Measurements from ENCODE around the gene SKA1.
"Not testable (repeated sequence)": the region's sequence is repeated elsewhere in the genome, so short reads cannot be mapped to it uniquely, and the experiment has no call there.

SKA1 gene

DNA sequence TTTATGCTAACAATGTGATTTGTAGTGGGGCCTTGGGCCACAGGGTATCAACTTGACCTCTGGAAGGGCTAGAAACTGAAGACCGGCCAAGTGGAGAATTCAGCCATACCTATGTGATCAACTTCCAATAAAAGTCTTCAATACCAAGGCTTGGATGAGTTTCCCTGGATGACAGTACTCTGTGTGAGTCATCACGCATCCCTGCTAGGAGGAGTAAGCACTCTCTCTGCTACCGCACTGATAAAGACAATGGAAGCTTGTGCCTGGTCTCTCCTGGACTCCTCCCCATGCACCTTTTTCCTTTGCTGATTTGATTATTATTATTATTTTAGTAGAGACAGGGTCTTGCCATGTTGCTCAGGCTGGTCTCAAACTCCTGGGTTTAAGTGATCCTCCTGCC, 58.1 kb downstream of the SKA1 start:
- DNase-seq (ENCODE audit: extremely low spot score) = no peak
- TF ChIP-seq, protein P1, sequence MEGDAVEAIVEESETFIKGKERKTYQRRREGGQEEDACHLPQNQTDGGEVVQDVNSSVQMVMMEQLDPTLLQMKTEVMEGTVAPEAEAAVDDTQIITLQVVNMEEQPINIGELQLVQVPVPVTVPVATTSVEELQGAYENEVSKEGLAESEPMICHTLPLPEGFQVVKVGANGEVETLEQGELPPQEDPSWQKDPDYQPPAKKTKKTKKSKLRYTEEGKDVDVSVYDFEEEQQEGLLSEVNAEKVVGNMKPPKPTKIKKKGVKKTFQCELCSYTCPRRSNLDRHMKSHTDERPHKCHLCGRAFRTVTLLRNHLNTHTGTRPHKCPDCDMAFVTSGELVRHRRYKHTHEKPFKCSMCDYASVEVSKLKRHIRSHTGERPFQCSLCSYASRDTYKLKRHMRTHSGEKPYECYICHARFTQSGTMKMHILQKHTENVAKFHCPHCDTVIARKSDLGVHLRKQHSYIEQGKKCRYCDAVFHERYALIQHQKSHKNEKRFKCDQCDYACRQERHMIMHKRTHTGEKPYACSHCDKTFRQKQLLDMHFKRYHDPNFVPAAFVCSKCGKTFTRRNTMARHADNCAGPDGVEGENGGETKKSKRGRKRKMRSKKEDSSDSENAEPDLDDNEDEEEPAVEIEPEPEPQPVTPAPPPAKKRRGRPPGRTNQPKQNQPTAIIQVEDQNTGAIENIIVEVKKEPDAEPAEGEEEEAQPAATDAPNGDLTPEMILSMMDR (IDR thresholded peaks at IDR 0.05; ENCODE audit: control extremely low read depth, extremely low read depth, low read depth, missing control alignments) = no peak
- ChIA-PET POLR2A (no interaction called here), CTCF (interaction anchor here (1.0 to 1.5 kb wide), 4 partner anchors 10 to 922 kb away, joined by 3 to 4 read pairs (median 3); no protein-coding TSS in a partner anchor)

DNA sequence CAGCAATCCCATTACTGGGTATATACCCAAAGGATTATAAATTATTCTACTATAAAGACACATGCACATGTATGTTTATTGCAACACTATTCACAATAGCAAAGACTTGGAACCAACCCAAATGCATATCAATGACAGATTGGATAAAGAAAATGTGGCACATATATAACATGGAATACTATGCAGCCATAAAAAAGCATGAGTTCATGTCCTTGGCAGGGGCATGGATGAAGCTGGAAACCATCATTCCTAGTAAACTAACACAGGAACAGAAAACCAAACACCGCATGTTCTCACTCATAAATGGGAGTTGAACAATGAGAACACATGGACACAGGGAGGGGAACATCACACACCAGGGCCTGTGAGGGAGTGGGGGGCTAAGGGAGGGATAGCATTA, 61.9 kb downstream of the SKA1 start:
- CTCF ChIA-PET = not testable (repeated sequence)

DNA sequence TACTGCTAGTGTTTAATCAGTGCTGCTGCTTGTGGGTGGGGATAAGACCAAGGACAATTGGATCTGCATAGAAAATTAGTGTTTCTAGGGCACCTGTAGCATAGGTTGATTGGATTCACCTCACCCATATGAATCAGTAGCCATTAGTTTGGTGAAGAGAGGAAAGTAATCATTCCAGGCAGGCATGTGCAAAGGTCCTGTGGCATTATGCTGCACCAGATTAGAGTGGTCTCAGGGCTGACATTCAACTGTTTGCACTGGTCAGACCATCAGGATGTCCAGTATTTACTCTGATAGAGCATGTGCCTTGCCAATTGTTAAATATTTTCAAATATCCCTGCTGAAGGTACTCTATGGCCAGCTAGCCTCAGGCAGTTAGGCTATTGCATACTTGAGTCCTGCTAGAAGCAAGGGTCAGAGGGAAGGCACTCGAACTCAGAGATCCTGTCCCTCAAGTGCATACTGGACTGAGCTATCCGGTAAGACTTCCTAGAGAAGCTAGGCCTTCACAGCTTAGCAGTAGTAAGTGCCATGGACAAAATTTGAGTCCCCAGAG, 64.7 kb downstream of the SKA1 start:
- POLR2A ChIA-PET = no interaction called here
- TF ChIP-seq, protein P1 (IDR thresholded peaks at IDR 0.05; ENCODE audit: control extremely low read depth, extremely low read depth, low read depth, missing control alignments) = no peak
- DNase-seq (ENCODE audit: extremely low spot score) = no peak
- CTCF ChIA-PET = interaction anchor here (1.4 kb wide), 2 partner anchors 11 to 12 kb away, joined by 3 to 8 read pairs; no protein-coding TSS in a partner anchor

More for the DNA sequence above, 61.9 kb downstream of the SKA1 start:
- POLR2A ChIA-PET; DNase-seq (ENCODE audit: extremely low spot score): not testable (repeated sequence)

DNA sequence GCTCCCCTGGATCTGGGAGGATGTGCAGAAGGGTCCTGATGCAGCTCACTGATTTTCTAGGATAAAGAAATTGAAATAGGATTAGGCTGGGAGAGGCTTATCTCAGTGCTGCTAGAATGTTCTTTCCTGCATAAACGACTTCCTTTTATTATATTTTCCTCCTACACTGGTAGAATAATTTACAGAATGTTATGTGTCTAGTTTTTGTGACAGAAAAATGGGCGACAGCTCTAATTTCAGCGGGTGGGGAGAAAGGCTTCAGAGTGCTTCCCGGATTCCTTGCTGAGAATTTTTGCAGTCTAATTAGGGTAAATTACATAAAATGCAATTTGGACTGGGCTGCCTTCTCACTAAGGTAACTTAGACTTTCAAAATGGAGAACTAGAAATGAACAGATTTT, 66.2 kb downstream of the SKA1 start:
- TF ChIP-seq, protein P1 (IDR thresholded peaks at IDR 0.05; ENCODE audit: control extremely low read depth, extremely low read depth, low read depth, missing control alignments) = no peak
- ChIA-PET CTCF (interaction anchor here (1.5 to 3.8 kb wide), 2 partner anchors 11 to 26 kb away, joined by 4 to 23 read pairs; no protein-coding TSS in a partner anchor), POLR2A (no interaction called here)
- no peak for DNase-seq (ENCODE audit: extremely low spot score)

DNA sequence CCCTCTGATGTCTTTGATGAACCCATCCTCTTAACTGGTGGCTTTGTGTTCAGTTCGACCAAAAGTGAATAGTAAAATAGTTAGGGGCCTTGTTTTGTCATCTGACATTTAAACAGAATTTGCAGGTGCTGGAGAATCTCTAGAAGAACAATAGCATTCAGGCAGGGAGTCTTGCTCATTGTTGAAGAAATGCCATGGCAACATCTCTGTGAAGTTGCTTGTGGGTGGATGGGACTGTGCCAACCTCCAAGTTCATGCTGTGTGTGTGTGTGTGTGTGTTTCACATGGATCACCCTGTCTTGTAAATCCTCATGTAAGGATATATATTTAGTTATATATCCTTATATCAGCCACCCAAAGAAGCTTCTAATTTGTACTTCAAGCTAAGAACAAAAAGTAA, 66.7 kb downstream of the SKA1 start:
- POLR2A ChIA-PET = no interaction called here
- no peak for DNase-seq (ENCODE audit: extremely low spot score)
- CTCF ChIA-PET = interaction anchor here (0.7 to 3.8 kb wide), 4 partner anchors 12 to 26 kb away, joined by 3 to 23 read pairs (median 4); no protein-coding TSS in a partner anchor
- TF ChIP-seq, protein P1 (IDR thresholded peaks at IDR 0.05; ENCODE audit: control extremely low read depth, extremely low read depth, low read depth, missing control alignments) = no peak

Measured in GM10248 (cell line).